ENCODE measurements around the gene AZGP1. TPM values are rescaled to one million over a fixed set of nuclear protein-coding genes. Genes with fewer than 3 reads are reported as not detected.

The AZGP1 gene
- total RNA-seq (not detected), polyA plus RNA-seq (not detected)

DNA sequence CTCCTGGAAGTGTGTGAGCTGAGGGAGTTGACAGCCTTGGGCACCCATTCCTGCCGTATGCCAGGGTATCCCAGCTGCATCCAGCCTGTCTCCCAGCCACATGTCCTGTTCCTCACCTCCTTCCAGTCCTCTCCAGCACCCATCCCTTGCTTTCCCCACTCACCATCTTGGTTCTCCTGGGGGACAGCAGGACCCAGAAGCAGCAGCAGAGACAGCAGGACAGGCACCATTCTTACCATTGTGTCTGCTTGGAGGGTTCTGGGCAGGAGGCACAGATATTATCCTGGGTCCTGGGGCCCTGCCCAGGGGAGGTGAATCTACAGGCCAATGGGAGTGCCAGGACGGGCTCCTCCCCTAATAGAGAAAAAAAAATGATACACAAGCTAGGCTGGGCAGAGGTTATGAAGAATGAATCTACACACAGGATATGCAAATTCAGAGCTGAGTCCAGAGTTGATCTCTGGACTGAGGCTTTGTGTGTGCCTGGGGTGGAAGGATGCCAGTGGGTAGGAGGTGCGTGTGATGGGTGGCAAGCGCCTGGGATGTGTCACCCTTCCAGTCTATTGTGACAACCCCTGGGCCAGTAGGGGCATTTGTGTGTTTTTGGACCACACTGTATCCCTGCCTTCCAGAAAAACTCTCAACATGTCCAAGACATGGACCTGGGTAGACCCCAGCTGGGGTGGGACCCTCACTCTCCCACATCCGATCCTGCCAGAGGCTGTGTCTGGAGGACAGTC is at the start of gene AZGP1:
Gene AZGP1, minus strand, starts transcription at position 250 of the 740 bp plus-strand sequence. Its CDS starts 11 bp downstream, at position 239.
- Histone ChIP-seq H3K4me3 (ENCODE audit: low read length in 2 of 2) (no peak within 1 kb of the TSS), H3K9me3 (ENCODE audit: control insufficient read depth in 1 of 2, low read length in 2 of 2) (no peaks in the 10 kb centered on the region), H3K27me3 (ENCODE audit: insufficient read depth, low read length) (no peaks in the 10 kb centered on the region), H3K4me1 (ENCODE audit: insufficient read depth, low read length) (no peaks in the 10 kb centered on the region), H3K36me3 (ENCODE audit: insufficient read depth, low read length) (no peaks in the 10 kb centered on the region), H3K27ac (ENCODE audit: low read depth, low read length) (no peak within 1 kb of the TSS)
- ChIA-PET CTCF (ENCODE audit: partially characterized antibody) (interaction anchor here (0.6 to 1.4 kb wide), 3 partner anchors 154 to 1315 kb away, joined by 3 read pairs; no protein-coding TSS in a partner anchor), POLR2A (ENCODE audit: partially characterized antibody) (interaction anchor here (0.6 kb wide), 1 partner anchor 24 kb away, joined by 3 read pairs; no protein-coding TSS in a partner anchor)
- intact Hi-C loops (cut with micrococcal nuclease), result loop anchor here (5.0 kb wide), 1 partner anchor 106 kb away; the partner anchor contains the start of gene ZNF3
- no peaks in the 10 kb centered on the region for H3K9me3 Mint-ChIP-seq
- H3K4me3 Mint-ChIP-seq, result no peak within 1 kb of the TSS
- H3K27ac Mint-ChIP-seq, result no peak within 1 kb of the TSS
- H3K36me3 Mint-ChIP-seq, result no peaks in the 10 kb centered on the region
- no peak for DNase-seq
- peaks cover 0 to 2% (median 0%) of the 10 kb centered on the region in 4 donors for H3K4me1 Mint-ChIP-seq
- H3K27me3 Mint-ChIP-seq, result peaks cover 9 to 16% of the 10 kb centered on the region in 2 donors

DNA sequence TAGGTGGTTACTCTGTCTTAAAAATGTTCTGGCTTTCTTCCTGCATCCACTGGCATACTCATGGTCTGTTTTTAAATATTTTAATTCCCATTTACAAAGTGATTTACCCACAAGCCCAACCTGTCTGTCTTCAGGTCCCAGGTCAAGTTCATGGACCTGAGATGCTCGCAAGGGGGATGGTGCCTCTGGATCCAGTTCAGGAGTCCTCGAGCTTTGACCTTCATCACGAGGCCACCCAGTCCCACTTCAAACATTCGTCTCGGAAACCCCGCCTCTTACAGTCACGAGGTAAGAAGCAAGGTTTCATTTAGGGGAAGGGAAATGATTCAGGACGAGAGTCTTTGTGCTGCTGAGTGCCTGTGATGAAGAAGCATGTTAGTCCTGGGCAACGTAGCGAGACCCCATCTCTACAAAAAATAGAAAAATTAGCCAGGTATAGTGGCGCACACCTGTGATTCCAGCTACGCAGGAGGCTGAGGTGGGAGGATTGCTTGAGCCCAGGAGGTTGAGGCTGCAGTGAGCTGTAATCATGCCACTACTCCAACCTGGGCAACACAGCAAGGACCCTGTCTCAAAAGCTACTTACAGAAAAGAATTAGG is 48.3 kb upstream of the AZGP1 start:
- no peak for DNase-seq
- Histone ChIP-seq H3K27me3 (ENCODE audit: insufficient read depth, low read length) (no peaks in the 10 kb centered on the region), H3K27ac (ENCODE audit: low read depth, low read length) (no peak overlapping the region), H3K4me1 (ENCODE audit: insufficient read depth, low read length) (peaks cover 7% of the 10 kb centered on the region), H3K9me3 (ENCODE audit: control insufficient read depth in 1 of 2, low read length in 2 of 2) (no peaks in the 10 kb centered on the region), H3K4me3 (ENCODE audit: low read length in 2 of 2) (no peak overlapping the region), H3K36me3 (ENCODE audit: insufficient read depth, low read length) (peaks cover 33% of the 10 kb centered on the region)
- Mint-ChIP-seq H3K27ac (no peak overlapping the region), H3K36me3 (peaks cover 25 to 52% of the 10 kb centered on the region in 2 donors), H3K27me3 (no peaks in the 10 kb centered on the region), H3K9me3 (no peaks in the 10 kb centered on the region), H3K4me1 (peaks cover 7 to 19% (median 13%) of the 10 kb centered on the region in 4 donors), H3K4me3 (no peak overlapping the region)
- POLR2A ChIA-PET (ENCODE audit: partially characterized antibody), result no interaction called here
- CTCF ChIA-PET (ENCODE audit: partially characterized antibody), result interaction anchor here (1.0 to 1.2 kb wide), 2 partner anchors 9 to 34 kb away, joined by 3 read pairs; no protein-coding TSS in a partner anchor
- intact Hi-C loops (cut with micrococcal nuclease), result no loop called here

DNA sequence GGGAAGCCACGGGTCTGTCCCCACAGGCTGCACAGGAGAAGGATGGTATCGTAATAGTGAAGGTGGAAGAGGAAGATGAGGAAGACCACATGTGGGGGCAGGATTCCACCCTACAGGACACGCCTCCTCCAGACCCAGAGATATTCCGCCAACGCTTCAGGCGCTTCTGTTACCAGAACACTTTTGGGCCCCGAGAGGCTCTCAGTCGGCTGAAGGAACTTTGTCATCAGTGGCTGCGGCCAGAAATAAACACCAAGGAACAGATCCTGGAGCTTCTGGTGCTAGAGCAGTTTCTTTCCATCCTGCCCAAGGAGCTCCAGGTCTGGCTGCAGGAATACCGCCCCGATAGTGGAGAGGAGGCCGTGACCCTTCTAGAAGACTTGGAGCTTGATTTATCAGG is 47.7 kb upstream of the AZGP1 start:
- H3K36me3 Mint-ChIP-seq, result peaks cover 25 to 52% of the 10 kb centered on the region in 2 donors
- no peak overlapping the region for H3K27ac ChIP-seq (ENCODE audit: low read depth, low read length)
- H3K4me3 ChIP-seq (ENCODE audit: low read length in 2 of 2), result no peak overlapping the region
- H3K4me1 ChIP-seq (ENCODE audit: insufficient read depth, low read length), result peaks cover 11% of the 10 kb centered on the region
- ChIA-PET POLR2A (ENCODE audit: partially characterized antibody) (no interaction called here), CTCF (ENCODE audit: partially characterized antibody) (interaction anchor here (1.2 kb wide), 1 partner anchor 9 kb away, joined by 3 read pairs; no protein-coding TSS in a partner anchor)
- H3K27me3 ChIP-seq (ENCODE audit: insufficient read depth, low read length), result no peaks in the 10 kb centered on the region
- H3K9me3 ChIP-seq (ENCODE audit: control insufficient read depth in 1 of 2, low read length in 2 of 2), result no peaks in the 10 kb centered on the region
- peak overlapping the region in 1 of 7 donors; percentile 89 for H3K27ac Mint-ChIP-seq
- H3K9me3 Mint-ChIP-seq, result no peaks in the 10 kb centered on the region
- H3K4me3 Mint-ChIP-seq, result no peak overlapping the region
- no peak for DNase-seq
- H3K36me3 ChIP-seq (ENCODE audit: insufficient read depth, low read length), result peaks cover 32% of the 10 kb centered on the region
- peaks cover 11 to 25% (median 18%) of the 10 kb centered on the region in 4 donors for H3K4me1 Mint-ChIP-seq
- intact Hi-C loops (cut with micrococcal nuclease), result no loop called here
- no peaks in the 10 kb centered on the region for H3K27me3 Mint-ChIP-seq

DNA sequence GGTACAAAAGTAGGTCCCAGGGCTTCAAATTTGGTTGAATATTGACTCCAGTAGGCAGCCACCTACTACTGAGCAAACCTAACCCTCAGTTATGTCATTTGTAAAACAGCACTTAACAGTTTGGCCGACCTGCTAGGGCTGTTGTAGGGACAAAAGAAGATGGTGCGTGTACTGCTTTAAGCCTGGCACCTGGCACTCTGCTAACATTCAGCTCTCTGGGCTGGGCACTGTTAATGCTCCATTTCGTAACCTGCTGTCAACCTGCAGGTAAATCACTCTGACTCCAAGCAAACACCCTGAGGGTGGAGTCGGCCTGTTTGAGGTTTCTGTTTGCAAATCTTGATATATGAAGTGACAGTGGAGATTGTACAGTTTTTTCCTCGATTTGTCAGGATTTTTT is 46.8 kb upstream of the AZGP1 start:
- H3K9me3 ChIP-seq (ENCODE audit: control insufficient read depth in 1 of 2, low read length in 2 of 2), result no peaks in the 10 kb centered on the region
- H3K27ac ChIP-seq (ENCODE audit: low read depth, low read length), result no peak overlapping the region
- no peaks in the 10 kb centered on the region for H3K27me3 ChIP-seq (ENCODE audit: insufficient read depth, low read length)
- no peak for DNase-seq
- H3K36me3 ChIP-seq (ENCODE audit: insufficient read depth, low read length), result peaks cover 29% of the 10 kb centered on the region
- Mint-ChIP-seq H3K4me3 (no peak overlapping the region), H3K9me3 (no peaks in the 10 kb centered on the region), H3K4me1 (peaks cover 14 to 34% (median 23%) of the 10 kb centered on the region in 4 donors), H3K27ac (no peak overlapping the region), H3K36me3 (peaks cover 25 to 54% of the 10 kb centered on the region in 2 donors), H3K27me3 (no peaks in the 10 kb centered on the region)
- no peak overlapping the region for H3K4me3 ChIP-seq (ENCODE audit: low read length in 2 of 2)
- ChIA-PET POLR2A (ENCODE audit: partially characterized antibody) (interaction anchor here (0.7 kb wide), 1 partner anchor 9 kb away, joined by 3 read pairs; no protein-coding TSS in a partner anchor), CTCF (ENCODE audit: partially characterized antibody) (no interaction called here)
- peaks cover 17% of the 10 kb centered on the region for H3K4me1 ChIP-seq (ENCODE audit: insufficient read depth, low read length)
- intact Hi-C loops (cut with micrococcal nuclease), result no loop called here

DNA sequence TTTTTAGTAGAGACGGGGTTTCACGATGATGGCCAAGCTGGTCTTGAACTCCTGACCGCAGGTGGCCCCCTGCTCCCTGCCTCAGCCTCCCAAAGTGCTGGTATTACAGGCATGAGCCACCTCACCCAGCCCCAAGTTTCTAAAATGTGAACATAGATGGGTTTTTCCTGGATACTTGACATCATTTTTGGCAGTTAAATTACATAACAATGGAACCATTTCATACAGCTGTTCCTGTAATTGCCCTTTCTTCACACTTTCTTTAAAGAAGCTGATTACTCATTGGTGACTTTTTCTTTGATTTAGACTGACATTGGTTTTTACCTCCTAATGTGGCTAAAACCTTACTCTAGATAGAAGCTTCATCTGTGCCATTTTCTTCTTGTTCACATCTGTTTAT is 45.5 kb upstream of the AZGP1 start:
- ChIA-PET CTCF (ENCODE audit: partially characterized antibody) (interaction anchor here (0.6 to 1.5 kb wide), 6 partner anchors 23 to 378 kb away, joined by 3 to 9 read pairs (median 4); no protein-coding TSS in a partner anchor), POLR2A (ENCODE audit: partially characterized antibody) (interaction anchor here (0.8 to 1.1 kb wide), 2 partner anchors 61 to 105 kb away, joined by 3 read pairs; partner anchors contain the start of gene MBLAC1)
- Histone ChIP-seq H3K9me3 (ENCODE audit: control insufficient read depth in 1 of 2, low read length in 2 of 2) (no peaks in the 10 kb centered on the region), H3K4me3 (ENCODE audit: low read length in 2 of 2) (no peak overlapping the region), H3K27me3 (ENCODE audit: insufficient read depth, low read length) (no peaks in the 10 kb centered on the region), H3K4me1 (ENCODE audit: insufficient read depth, low read length) (peaks cover 30% of the 10 kb centered on the region), H3K27ac (ENCODE audit: low read depth, low read length) (no peak overlapping the region), H3K36me3 (ENCODE audit: insufficient read depth, low read length) (peaks cover 24% of the 10 kb centered on the region)
- peaks cover 20 to 46% (median 33%) of the 10 kb centered on the region in 4 donors for H3K4me1 Mint-ChIP-seq
- no peaks in the 10 kb centered on the region for H3K9me3 Mint-ChIP-seq
- peak overlapping the region in 1 of 7 donors; percentile 61 for H3K27ac Mint-ChIP-seq
- intact Hi-C loops (cut with micrococcal nuclease), result no loop called here
- H3K4me3 Mint-ChIP-seq, result no peak overlapping the region
- H3K36me3 Mint-ChIP-seq, result peaks cover 25 to 59% of the 10 kb centered on the region in 2 donors
- DNase-seq, result no peak
- no peaks in the 10 kb centered on the region for H3K27me3 Mint-ChIP-seq

DNA sequence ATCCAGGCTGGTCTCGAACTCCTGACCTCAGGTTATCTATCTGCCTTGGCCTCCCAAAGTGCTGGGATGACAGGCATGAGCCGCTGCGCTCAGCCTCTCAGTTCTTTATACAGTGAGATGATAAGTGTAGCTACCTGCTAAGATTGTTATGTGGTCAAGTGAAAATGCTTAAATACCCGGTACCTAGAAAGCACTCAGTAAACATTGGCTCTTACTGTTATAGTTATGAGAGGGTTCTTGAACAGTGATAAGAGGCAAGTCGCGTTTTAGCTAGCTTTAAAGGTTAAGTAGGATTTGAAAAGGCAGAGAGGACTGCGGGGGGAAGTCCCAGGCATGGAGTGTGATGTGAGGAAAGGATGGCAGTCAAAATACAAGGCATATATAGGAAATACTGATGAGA is 44.1 kb upstream of the AZGP1 start:
- ChIA-PET CTCF (ENCODE audit: partially characterized antibody) (interaction anchor here (0.9 to 3.0 kb wide), 4 partner anchors 10 to 105 kb away, joined by 3 to 12 read pairs (median 4); no protein-coding TSS in a partner anchor), POLR2A (ENCODE audit: partially characterized antibody) (no interaction called here)
- no peak overlapping the region for H3K4me3 ChIP-seq (ENCODE audit: low read length in 2 of 2)
- H3K36me3 ChIP-seq (ENCODE audit: insufficient read depth, low read length), result peaks cover 16% of the 10 kb centered on the region
- Mint-ChIP-seq H3K4me1 (peaks cover 28 to 55% (median 43%) of the 10 kb centered on the region in 4 donors), H3K4me3 (peak overlapping the region in 1 of 8 donors; percentile 39), H3K36me3 (peaks cover 17 to 56% of the 10 kb centered on the region in 2 donors), H3K9me3 (no peaks in the 10 kb centered on the region), H3K27me3 (no peaks in the 10 kb centered on the region), H3K27ac (peak overlapping the region in 6 of 7 donors; percentile 5 to 95 (median 55))
- DNase-seq, result no peak
- no peak overlapping the region for H3K27ac ChIP-seq (ENCODE audit: low read depth, low read length)
- intact Hi-C loops (cut with micrococcal nuclease), result no loop called here
- H3K4me1 ChIP-seq (ENCODE audit: insufficient read depth, low read length), result peaks cover 39% of the 10 kb centered on the region
- no peaks in the 10 kb centered on the region for H3K27me3 ChIP-seq (ENCODE audit: insufficient read depth, low read length)
- no peaks in the 10 kb centered on the region for H3K9me3 ChIP-seq (ENCODE audit: control insufficient read depth in 1 of 2, low read length in 2 of 2)

DNA sequence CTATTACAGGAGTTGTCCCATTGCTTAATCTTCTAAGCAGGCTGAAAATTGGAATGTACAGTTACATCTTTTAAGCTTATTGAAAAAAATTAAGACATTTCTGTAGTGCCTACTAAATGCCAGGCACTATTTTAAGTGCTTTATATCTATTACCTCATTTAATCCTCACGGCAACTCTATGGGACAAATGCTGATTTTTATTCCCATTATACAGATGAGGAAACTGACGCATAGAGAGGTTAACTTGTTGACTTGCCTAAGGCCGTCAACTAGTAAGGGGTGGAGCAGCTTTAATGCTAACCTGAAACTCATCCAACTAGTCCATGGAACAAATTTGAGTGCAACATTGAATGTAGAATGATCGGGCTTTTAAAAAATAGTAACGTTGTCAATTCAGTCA is 42.0 kb upstream of the AZGP1 start:
- Histone ChIP-seq H3K27me3 (ENCODE audit: insufficient read depth, low read length) (no peaks in the 10 kb centered on the region), H3K4me3 (ENCODE audit: low read length in 2 of 2) (no peak overlapping the region), H3K27ac (ENCODE audit: low read depth, low read length) (no peak overlapping the region), H3K36me3 (ENCODE audit: insufficient read depth, low read length) (no peaks in the 10 kb centered on the region), H3K4me1 (ENCODE audit: insufficient read depth, low read length) (peaks cover 43% of the 10 kb centered on the region), H3K9me3 (ENCODE audit: control insufficient read depth in 1 of 2, low read length in 2 of 2) (no peaks in the 10 kb centered on the region)
- Mint-ChIP-seq H3K27me3 (no peaks in the 10 kb centered on the region), H3K4me3 (peak overlapping the region in 3 of 8 donors; percentile 4 to 56 (median 21)), H3K27ac (peak overlapping the region in 5 of 7 donors; percentile 39 to 95 (median 68)), H3K4me1 (peaks cover 30 to 63% (median 46%) of the 10 kb centered on the region in 4 donors), H3K9me3 (no peaks in the 10 kb centered on the region), H3K36me3 (peaks cover 3 to 38% of the 10 kb centered on the region in 2 donors)
- POLR2A ChIA-PET (ENCODE audit: partially characterized antibody), result interaction anchor here (0.6 kb wide), 1 partner anchor 9 kb away, joined by 3 read pairs; no protein-coding TSS in a partner anchor
- DNase-seq, result no peak
- CTCF ChIA-PET (ENCODE audit: partially characterized antibody), result interaction anchor here (0.7 to 3.0 kb wide), 2 partner anchors 10 to 27 kb away, joined by 3 to 12 read pairs; no protein-coding TSS in a partner anchor
- intact Hi-C loops (cut with micrococcal nuclease), result no loop called here

Data from CD4-positive, alpha-beta memory T cell (primary cell).